ENCODE measurements around the gene SFI1.

DNA sequence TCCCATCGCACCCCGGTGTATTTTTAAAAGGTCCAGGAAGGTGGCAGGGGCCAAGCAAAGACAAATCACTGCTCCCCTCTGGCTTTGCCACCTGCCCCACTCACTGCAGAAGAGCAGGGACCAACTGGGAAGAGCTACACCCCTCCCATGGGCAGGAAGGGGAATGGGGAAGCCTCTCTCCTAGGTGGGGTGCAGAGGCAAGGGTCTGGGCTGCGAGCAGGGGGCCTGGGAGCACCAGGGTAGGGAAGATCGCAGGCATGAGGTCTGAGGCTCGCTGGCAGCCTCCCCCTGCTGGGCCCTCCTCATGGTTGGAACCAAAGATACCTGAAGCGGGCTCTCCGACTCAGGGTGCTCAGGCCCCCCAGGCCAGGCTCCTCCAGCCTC, 128.9 kb downstream of the SFI1 start:
- TF ChIP-seq POLR2A (IDR thresholded peaks at IDR 0.05; ENCODE audit: low read length) (no peak), GATA1 (IDR thresholded peaks at IDR 0.05; ENCODE audit: low read depth, low read length) (no peak)
